ENCODE measurements around the gene HTRA2.

- TF ChIP-seq CTCF (IDR thresholded peaks at IDR 0.05) (no peak), POLR2AphosphoS5 (IDR thresholded peaks at IDR 0.05) (no peak), POLR2A (IDR thresholded peaks at IDR 0.05) (no peak)
These were observed 43.6 kb upstream of the HTRA2 start for GRCh38 chr2:74486141-74486540.
